ENCODE measurements around the gene SEPSECS. TPM values are rescaled to one million over a fixed set of nuclear protein-coding genes. Genes with fewer than 3 reads are reported as not detected.

The SEPSECS gene
- total and polyA plus RNA-seq, 9 of the 15 experiments (the other 6 are each of a cell fraction or from before 2014, with no cell fraction given) = 3.9 to 17.2 (median 7.9) TPM

DNA sequence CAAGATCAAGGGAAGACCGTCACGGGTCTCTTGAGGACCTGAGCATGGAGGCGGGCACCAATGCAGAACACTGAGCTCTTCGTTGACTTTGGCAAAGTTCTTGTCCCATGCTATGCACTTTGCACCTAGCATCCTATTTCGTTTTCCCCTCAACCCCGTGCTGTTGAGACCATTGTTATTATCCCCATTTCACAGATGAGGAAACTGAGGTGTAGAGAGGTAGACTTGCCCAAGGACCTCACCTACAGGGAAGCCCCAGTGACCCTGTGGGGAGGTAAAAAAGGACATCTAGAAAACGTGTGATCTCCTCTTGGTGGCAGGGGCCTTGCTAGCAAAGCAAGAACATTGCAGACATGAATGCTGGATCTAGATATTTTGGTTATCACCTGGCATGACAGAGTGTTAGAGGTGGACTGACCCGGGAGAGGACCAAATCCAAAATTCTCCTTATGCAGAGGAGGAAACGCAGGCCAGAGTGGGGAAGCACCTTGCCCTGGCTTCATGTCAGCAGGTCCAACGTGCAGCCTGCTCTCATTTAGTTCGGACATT lies 48.5 kb downstream of the SEPSECS start:
- no peak overlapping the region for H3K9ac ChIP-seq (ENCODE audit: insufficient read depth in 1 of 2, low read depth in 2 of 2, low read length in 2 of 2)
- H3K36me3 ChIP-seq (ENCODE audit: control insufficient read depth, insufficient read depth, low read length) = no peaks in the 10 kb centered on the region
- H3K4me2 ChIP-seq (ENCODE audit: insufficient read depth, low read length) = no peak overlapping the region
- CTCF ChIA-PET (ENCODE audit: low intra/inter-chr PET ratio) = no interaction called here
- BruUV-seq (replicated peaks) = no TSS peak
- no peaks in the 10 kb centered on the region for H3K79me2 ChIP-seq (ENCODE audit: control insufficient read depth, insufficient read depth, low read length)
- no peak for ATAC-seq
- H4K20me1 ChIP-seq (replicated peaks; ENCODE audit: control insufficient read depth, insufficient read depth, low read length) = peaks cover 5% of the 10 kb centered on the region; the same call in 1 of the 2 replicates
- DNase-seq (ENCODE audit: extremely low read depth in 1 of 4, low spot score in 3 of 4) = no peak
- H3K9me1 ChIP-seq (ENCODE audit: control insufficient read depth, insufficient read depth, low read length) = no peaks in the 10 kb centered on the region
- H3K4me3 ChIP-seq = no peak overlapping the region
- peaks cover 0 to 3% of the 10 kb centered on the region in 2 experiments; a peak in 2 of 5 replicates for H3K4me1 ChIP-seq (replicated peaks in 1 of 2; ENCODE audit: control insufficient read depth in 2 of 2, insufficient read depth in 2 of 2, low read length in 2 of 2)
- POLR2A ChIA-PET = interaction anchor here (1.5 kb wide), 1 partner anchor 21 kb away, joined by 3 read pairs; no protein-coding TSS in a partner anchor
- in situ Hi-C loops (cut with MboI) (no loop called here), intact Hi-C loops (cut with micrococcal nuclease) (no loop called here)
- FAIRE-seq = no peak
- WGBS (ENCODE audit: insufficient coverage, low coverage, missing lambda C conversion rate) = 2% methylated on average over 10 of the region's 11 CpGs
- H3K27ac ChIP-seq (ENCODE audit: extremely low read depth, low read depth, low read length) = no peak overlapping the region
- peaks cover 13 to 51% of the 10 kb centered on the region in 2 experiments for H3K27me3 ChIP-seq (ENCODE audit: control insufficient read depth in 2 of 2, insufficient read depth in 2 of 2, low read length in 2 of 2)
- H3K9me3 ChIP-seq (replicated peaks; ENCODE audit: control insufficient read depth, insufficient read depth, low read depth, low read length) = no peaks in the 10 kb centered on the region
- no peak overlapping the region for H2AFZ ChIP-seq (ENCODE audit: low read depth, low read length)
- TF ChIP-seq HBP1 (CRISPR knock-in tag; IDR thresholded peaks at IDR 0.05) (no peak), TAF7 (tag; IDR thresholded peaks at IDR 0.05) (no peak), ERF (CRISPR knock-in tag; IDR thresholded peaks at IDR 0.05) (no peak), TOE1 (IDR thresholded peaks at IDR 0.05; ENCODE audit: borderline replicate concordance) (no peak), TOE1 (CRISPR knock-in tag; IDR thresholded peaks at IDR 0.05; ENCODE audit: borderline replicate concordance, low read depth) (no peak), GATA2 (CRISPR knock-in tag; IDR thresholded peaks at IDR 0.05) (no peak), KDM1A (IDR thresholded peaks at IDR 0.05) (0 out of 4 replicates have a peak, but pooled peaks of 1 of the 2 experiments have one; percentile 27), ZNF217 (CRISPR knock-in tag; IDR thresholded peaks at IDR 0.05) (no peak), MCM5 (IDR thresholded peaks at IDR 0.05; ENCODE audit: low read depth) (no peak), ZBTB5 (IDR thresholded peaks at IDR 0.05) (no peak), BCOR (IDR thresholded peaks at IDR 0.05) (peak; percentile 56), RBM25 (IDR thresholded peaks at IDR 0.05; ENCODE audit: low read depth, low read length, severe bottlenecking) (peak; percentile 70), NR3C1 (CRISPR knock-in tag; IDR thresholded peaks at IDR 0.05) (no peak), ADNP (tag; IDR thresholded peaks at IDR 0.05) (no peak), SP2 (IDR thresholded peaks at IDR 0.05; ENCODE audit: extremely low read depth, low read depth, low read length, poor library complexity, severe bottlenecking) (no peak)
- TF ChIP-seq, protein P1, sequence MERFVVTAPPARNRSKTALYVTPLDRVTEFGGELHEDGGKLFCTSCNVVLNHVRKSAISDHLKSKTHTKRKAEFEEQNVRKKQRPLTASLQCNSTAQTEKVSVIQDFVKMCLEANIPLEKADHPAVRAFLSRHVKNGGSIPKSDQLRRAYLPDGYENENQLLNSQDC (CRISPR knock-in tag; IDR thresholded peaks at IDR 0.05) = no peak
- TF ChIP-seq, protein P2, sequence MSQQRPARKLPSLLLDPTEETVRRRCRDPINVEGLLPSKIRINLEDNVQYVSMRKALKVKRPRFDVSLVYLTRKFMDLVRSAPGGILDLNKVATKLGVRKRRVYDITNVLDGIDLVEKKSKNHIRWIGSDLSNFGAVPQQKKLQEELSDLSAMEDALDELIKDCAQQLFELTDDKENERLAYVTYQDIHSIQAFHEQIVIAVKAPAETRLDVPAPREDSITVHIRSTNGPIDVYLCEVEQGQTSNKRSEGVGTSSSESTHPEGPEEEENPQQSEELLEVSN (IDR thresholded peaks at IDR 0.05; ENCODE audit: borderline replicate concordance in 1 of 2, extremely low read depth in 1 of 2, insufficient read depth in 1 of 2, insufficient read length in 1 of 2, low read depth in 1 of 2, low read length in 1 of 2, poor library complexity in 1 of 2, severe bottlenecking in 1 of 2) = no peak
